H1 (cell line): ENCODE data around the gene ALDH3A1. TPM values are rescaled to one million over a fixed set of nuclear protein-coding genes. Genes with fewer than 3 reads are reported as not detected.

ENCODE experiments used
- BACH1 ChIP-seq: IDR thresholded peaks from 2 replicates; pipeline ENCODE4 v1.6.1; 2012; ENCODE audit warnings: low read length, improper control_type of control experiment
- GABPA ChIP-seq: IDR thresholded peaks from 2 replicates; pipeline ENCODE4 v1.6.1; 2011; ENCODE audit warnings: mild to moderate bottlenecking, low read length, moderate library complexity, borderline replicate concordance; ENCODE audit not compliant: insufficient read depth
- KDM4A ChIP-seq: IDR thresholded peaks from one replicate; pipeline ENCODE4 v1.7.1; 2012; ENCODE audit warnings: low read depth, mild to moderate bottlenecking, moderate library complexity, low read length, inconsistent platforms; ENCODE audit not compliant: severe bottlenecking
- SIRT6 ChIP-seq: IDR thresholded peaks from one replicate; pipeline ENCODE4 v1.7.1; 2012; ENCODE audit warnings: low read length, inconsistent platforms
- SP4 ChIP-seq: IDR thresholded peaks from 2 replicates; pipeline ENCODE4 v1.6.1; 2012; ENCODE audit warnings: low read length, inconsistent platforms
- TEAD4 ChIP-seq: IDR thresholded peaks from 2 replicates; pipeline ENCODE4 v1.6.1; 2012; ENCODE audit warnings: low read depth, low read length, inconsistent platforms, mixed read lengths
- polyA plus RNA-seq, 7 experiments: library from polyadenylated mRNA; depleted of rRNA in 3 of 7; stranded (reverse) in 5 of 7; unstranded in 2 of 7; fragments of >200 nt in 5 of 7; fragments of 200-250 nt in 2 of 7; gene quantifications; 1 replicate in 5 of 7; 2 replicates in 1 of 7; 4 replicates in 1 of 7; pipeline versions ENCODE4 v1.2.1 to v1.2.3, GENCODE V29; 2011 to 2013; ENCODE audit warnings: missing spikeins in 2 of 7, mixed read lengths in 2 of 7
- total RNA-seq: library from RNA; stranded (reverse); fragmentation: NEBNext Ultra II Directional; extraction: Animal tissue kit (Norgen Biotek cat#: 25700); gene quantifications from 2 replicates; pipeline ENCODE4 v1.2.1, GENCODE V29; 2021

The ALDH3A1 gene
- total and polyA plus RNA-seq, 2 of the 8 experiments (the other 6 are each of a cell fraction or from before 2014, with no cell fraction given): 0.37 to 1.4 TPM

GRCh38 chr17:19750020-19750572 lies 2.0 kb upstream of the ALDH3A1 start (continued):
- TF ChIP-seq SIRT6: no peak
- no peak for TF ChIP-seq SP4
- TF ChIP-seq KDM4A: no peak
- TF ChIP-seq TEAD4: no peak
- no peak for TF ChIP-seq GABPA
- no peak for TF ChIP-seq BACH1
